ENCODE results near the gene PRKAG2.

DNA sequence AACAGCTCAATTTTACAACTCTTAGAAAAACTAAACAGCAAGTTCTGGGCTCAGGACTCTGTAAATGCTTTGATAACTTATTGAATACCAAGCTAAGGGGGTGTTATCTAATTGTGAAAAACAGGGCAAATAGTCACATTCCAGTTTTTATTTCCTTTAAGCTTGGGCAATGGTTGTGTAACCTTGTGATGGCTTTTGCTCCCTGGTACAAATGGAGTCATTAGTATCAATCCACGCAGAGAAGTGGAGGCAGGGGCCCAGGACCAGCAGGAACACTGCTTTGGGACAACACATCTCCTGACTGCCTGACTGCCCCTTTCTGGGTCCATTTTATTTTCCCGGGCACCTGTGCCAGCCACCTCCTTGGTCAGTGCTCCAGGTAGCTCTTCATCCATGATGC lies 5.8 kb upstream of the PRKAG2 start:
- TF ChIP-seq CTCF (IDR thresholded peaks at IDR 0.05) = no peak
- no peak for TF ChIP-seq POLR2A (IDR thresholded peaks at IDR 0.05)

Measured in thyroid gland (tissue), 4 donors.